Mucosa of descending colon (tissue), 3 donors: ENCODE results near the gene PRDM15. TPM values are rescaled to one million over a fixed set of nuclear protein-coding genes. Genes with fewer than 3 reads are reported as not detected.
A peak's percentile ranks its signal among the peaks of the same experiment; 100 is the strongest.

Source experiments
- ATAC-seq: fragments of 200-7000 bp; cut with Tn5 transposase; one replicate; pipeline ENCODE4 v1.9.1; 2020; ENCODE audit warnings: mild to moderate bottlenecking, moderate library complexity
- DNase-seq, 3 donors: peaks; one replicate each; pipeline ENCODE4 v3.0.0-alpha.2; 2020
- H3K36me3 ChIP-seq: fragments of 200-600 bp; one replicate; pipeline ENCODE4 v1.8.0; 2021; ENCODE audit warnings: low read depth, mild to moderate bottlenecking
- H3K4me1 ChIP-seq: fragments of 200-600 bp; one replicate; pipeline ENCODE4 v1.8.0; 2021; ENCODE audit warnings: low read depth, mild to moderate bottlenecking
- H3K4me3 ChIP-seq: fragments of 200-600 bp; one replicate; pipeline ENCODE4 v1.8.0; 2021; ENCODE audit warnings: mild to moderate bottlenecking
- H3K9me3 ChIP-seq: fragments of 200-600 bp; one replicate; pipeline ENCODE4 v1.8.0; 2021; ENCODE audit warnings: mild to moderate bottlenecking
- CTCF ChIP-seq: fragments of 200-600 bp; IDR thresholded peaks from one replicate; pipeline ENCODE4 v1.8.0; 2022; ENCODE audit warnings: antibody characterized with exemption, mild to moderate bottlenecking
- intact Hi-C, 2 donors: fragments of 100-400 bp; cut with DNase I in 1 of 2; cut with micrococcal nuclease in 1 of 2; formaldehyde crosslinking; loops; one replicate each; pipeline versions ENCODE4 v1.11.0 to v1.11.1; 2022; cut with DNase I, micrococcal nuclease
- total RNA-seq, 3 donors: library from RNA; stranded (reverse); fragmentation: NEBNext Ultra II Directional in 2 of 3; extraction: Animal tissue kit (Norgen Biotek cat#: 25700) in 2 of 3; gene quantifications; one replicate each; pipeline versions ENCODE4 v1.2.1 to v1.2.4, GENCODE V29; 2021 to 2023
- donor health status: DM: no; HTN: no; CAD: no; lungs with moderate emphysema.
- donor health status: DM: no; HTN: no; CAD: no.
- donor health status: DM: no; HTN: yes; CAD: no.

The PRDM15 gene
- total RNA-seq, 3 donors from 2014 or later, result 7.4 to 10.3 (median 8.3) TPM

- no peaks in the 10 kb centered on the region for H3K9me3 ChIP-seq
- no peaks in the 10 kb centered on the region for H3K4me1 ChIP-seq
- no peaks in the 10 kb centered on the region for H3K36me3 ChIP-seq
- ATAC-seq (no peak), DNase-seq (no peak)
- H3K4me3 ChIP-seq, result no peak overlapping the region
- no peak for TF ChIP-seq CTCF
- intact Hi-C loops, result no loop called here
Measured at GRCh38 chr21:41899426-41900202, 20.5 kb upstream of the PRDM15 start.

- Histone ChIP-seq H3K4me1 (no peaks in the 10 kb centered on the region), H3K36me3 (no peaks in the 10 kb centered on the region), H3K4me3 (no peak overlapping the region), H3K9me3 (no peaks in the 10 kb centered on the region)
- intact Hi-C loops, result no loop called here
- DNase-seq, result no peak
- no peak for TF ChIP-seq CTCF
- no peak for ATAC-seq
Measured at GRCh38 chr21:41898998-41899397, 19.9 kb upstream of the PRDM15 start.

GRCh38 chr21:41897700-41898099, 18.6 kb upstream of the PRDM15 start:
- H3K4me3 ChIP-seq, result no peak overlapping the region
- H3K9me3 ChIP-seq, result no peaks in the 10 kb centered on the region
- intact Hi-C loops, result no loop called here
- no peak for ATAC-seq
- no peaks in the 10 kb centered on the region for H3K4me1 ChIP-seq
- TF ChIP-seq CTCF, result no peak
- DNase-seq, result no peak
- H3K36me3 ChIP-seq, result no peaks in the 10 kb centered on the region

- no peak for ATAC-seq
- no peak for DNase-seq
- Histone ChIP-seq H3K36me3 (no peaks in the 10 kb centered on the region), H3K4me3 (no peak overlapping the region), H3K4me1 (no peaks in the 10 kb centered on the region), H3K9me3 (no peaks in the 10 kb centered on the region)
- no peak for TF ChIP-seq CTCF
- intact Hi-C loops, result no loop called here
Measured at GRCh38 chr21:41897047-41897669, 18.0 kb upstream of the PRDM15 start.

GRCh38 chr21:41895643-41896493, 16.7 kb upstream of the PRDM15 start:
- Histone ChIP-seq H3K9me3 (no peaks in the 10 kb centered on the region), H3K4me3 (no peak overlapping the region), H3K36me3 (no peaks in the 10 kb centered on the region), H3K4me1 (no peaks in the 10 kb centered on the region)
- ATAC-seq (peak; percentile 59), DNase-seq (peak in 1 of 3 donors; percentile 29)
- no peak for TF ChIP-seq CTCF
- intact Hi-C loops, result no loop called here
